GM23248 (cell line): ENCODE results near the gene DPH3. TPM values are rescaled to one million over a fixed set of nuclear protein-coding genes. Genes with fewer than 3 reads are reported as not detected.
"Not testable (repeated sequence)": the region's sequence is repeated elsewhere in the genome, so short reads cannot be mapped to it uniquely, and the experiment has no call there.

Experiments
- DNase-seq: peaks from one replicate; pipeline ENCODE4 v3.0.0-alpha.2; 2015
- H2AFZ ChIP-seq: fragments of 200-600 bp; sonication (generic); 2 replicates; pipeline ENCODE4 v1.6.1; 2016; ENCODE audit warnings: antibody characterized with exemption
- H3F3A ChIP-seq: fragments of 200-600 bp; sonication (generic); 2 replicates; pipeline ENCODE4 v1.6.1; 2016; ENCODE audit warnings: mild to moderate bottlenecking, antibody characterized with exemption, mixed run types; ENCODE audit not compliant: insufficient read depth
- H3K27ac ChIP-seq: fragments of 200-600 bp; sonication (generic); 2 replicates; pipeline ENCODE4 v1.5.1; 2016; ENCODE audit warnings: mild to moderate bottlenecking
- H3K27me3 ChIP-seq: fragments of 200-600 bp; sonication (generic); replicated peaks from 2 replicates; pipeline ENCODE4 v1.6.1; 2016; ENCODE audit warnings: mild to moderate bottlenecking; ENCODE audit not compliant: insufficient read depth
- H3K36me3 ChIP-seq: fragments of 200-600 bp; sonication (generic); 2 replicates; pipeline ENCODE4 v1.6.1; 2016; ENCODE audit warnings: low read depth, mild to moderate bottlenecking
- H3K4me1 ChIP-seq: fragments of 200-600 bp; sonication (generic); 2 replicates; pipeline ENCODE4 v1.6.1; 2016; ENCODE audit warnings: mild to moderate bottlenecking; ENCODE audit not compliant: insufficient read depth
- H3K4me2 ChIP-seq: fragments of 200-600 bp; sonication (generic); one replicate; pipeline ENCODE4 v1.6.1; 2016; ENCODE audit warnings: mild to moderate bottlenecking; ENCODE audit not compliant: unreplicated experiment
- H3K4me3 ChIP-seq: fragments of 200-600 bp; sonication (generic); 2 replicates; pipeline ENCODE4 v1.5.1; 2016; ENCODE audit warnings: mild to moderate bottlenecking
- H3K79me2 ChIP-seq: fragments of 200-600 bp; sonication (generic); 2 replicates; pipeline ENCODE4 v1.6.1; 2016; ENCODE audit warnings: mild to moderate bottlenecking; ENCODE audit not compliant: insufficient read depth
- H3K9ac ChIP-seq: fragments of 200-600 bp; sonication (generic); 2 replicates; pipeline ENCODE4 v1.6.1; 2016; ENCODE audit warnings: mild to moderate bottlenecking
- H3K9me2 ChIP-seq: fragments of 200-600 bp; sonication (generic); 2 replicates; pipeline ENCODE4 v1.6.1; 2016; ENCODE audit warnings: mixed run types, mild to moderate bottlenecking, moderate library complexity; ENCODE audit not compliant: insufficient read depth
- H3K9me3 ChIP-seq: fragments of 200-600 bp; sonication (generic); one replicate; pipeline ENCODE4 v1.6.1; 2017; ENCODE audit warnings: low read depth
- H4K20me1 ChIP-seq: fragments of 200-600 bp; sonication (generic); 2 replicates; pipeline ENCODE4 v1.6.0; 2016; ENCODE audit not compliant: insufficient read depth
- EZH2 ChIP-seq: fragments of 200-600 bp; sonication (generic); IDR thresholded peaks from 2 replicates; pipeline ENCODE4 v1.6.1; 2018; ENCODE audit warnings: antibody characterized with exemption, mild to moderate bottlenecking; ENCODE audit not compliant: insufficient read depth, poor library complexity, severe bottlenecking
- EZH2phosphoT487 ChIP-seq: fragments of 200-600 bp; sonication (generic); IDR thresholded peaks from 2 replicates; pipeline ENCODE4 v1.6.1; 2018; ENCODE audit warnings: antibody characterized with exemption, moderate library complexity, mild to moderate bottlenecking, low read depth; ENCODE audit not compliant: insufficient read depth
- WGBS, 2 experiments: methylation state at CpG; one replicate each; pipeline ENCODE4 v1.1.6; 2015 to 2017; ENCODE audit warnings: low lambda C conversion rate in 2 of 2, low coverage in 1 of 2; ENCODE audit errors: missing lambda C conversion rate in 2 of 2; 5-methylcytosine and 5-hydroxymethylcytosine counted together
- in situ Hi-C: fragments of 300-500 bp; cut with MboI; formaldehyde crosslinking; loops from 2 replicates; pipeline ENCODE4 v1.15.0; 2020
- polyA plus RNA-seq: library from polyadenylated mRNA; unstranded; fragments of >200 nt; fragmentation: Nextera tagmentation; extraction: Ambion mirVana; gene quantifications from 2 replicates; pipeline ENCODE4 v1.2.1, GENCODE V29; 2016
- total RNA-seq: library from RNA; depleted of rRNA; stranded (reverse); fragments of >200 nt; shearing (Covaris generic); gene quantifications from 2 replicates; pipeline ENCODE4 v1.2.3, GENCODE V29; 2014; rRNA removed

DPH3 gene
- total RNA-seq (27.1 and 27.3 TPM in 2 replicates), polyA plus RNA-seq (46.1 and 51.3 TPM in 2 replicates)

DNA sequence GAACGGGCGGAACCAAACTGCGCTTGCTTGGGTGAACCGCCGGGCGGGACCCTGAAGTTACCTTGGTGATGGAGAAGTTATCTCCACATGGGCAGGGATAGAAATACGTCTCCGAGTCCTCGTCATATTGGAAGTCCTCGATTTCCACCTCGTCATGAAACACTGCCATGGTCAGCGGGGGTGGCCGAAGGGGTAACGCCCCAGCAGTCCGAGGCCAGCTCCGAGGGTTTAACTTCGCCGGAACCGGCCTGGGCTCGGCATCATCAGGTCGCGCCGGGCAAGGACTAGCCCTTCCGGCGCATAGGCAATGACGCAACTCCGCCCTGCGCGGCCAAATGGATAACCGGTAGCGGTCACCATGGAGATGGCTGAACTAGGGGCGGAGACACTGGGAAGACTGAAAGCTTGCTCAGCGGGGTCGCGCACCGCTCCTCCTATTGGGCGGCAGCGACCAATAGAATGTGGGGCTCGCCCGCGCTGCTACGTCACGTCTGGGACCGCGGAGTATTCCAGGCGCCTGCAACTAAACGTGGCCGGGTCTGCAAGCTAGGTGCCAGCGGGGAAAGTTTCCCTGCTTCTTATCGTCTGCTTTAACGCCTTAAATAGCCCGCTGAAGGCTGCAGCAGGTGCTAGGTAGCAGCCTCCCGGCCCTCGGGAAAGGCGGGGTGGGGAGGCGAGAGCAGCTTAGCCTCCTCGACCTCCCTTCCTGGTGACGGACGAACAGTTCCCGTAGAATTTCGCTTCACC lies at the start of gene DPH3, which contains the start of gene OXNAD1:
DPH3 (minus strand) TSS at position 236 of the 747 bp plus-strand sequence; CDS start at position 169, 67 bp downstream.
OXNAD1 (plus strand) TSS at position 505 of the 747 bp plus-strand sequence. CDS start 5,741 bp downstream, outside the sequence.
- peaks cover 34% of the 10 kb centered on the region for H3K4me1 ChIP-seq
- peak within 1 kb of the TSS; percentile 93 for H3K4me2 ChIP-seq
- H3F3A ChIP-seq, result no peaks in the 10 kb centered on the region
- H3K4me3 ChIP-seq, result peak within 1 kb of the TSS; percentile 89
- peak within 1 kb of the TSS; percentile 94 for H3K27ac ChIP-seq
- peak; percentile 100 for DNase-seq
- H3K9me2 ChIP-seq, result no peaks in the 10 kb centered on the region
- no peaks in the 10 kb centered on the region for H4K20me1 ChIP-seq
- H3K27me3 ChIP-seq, result no peaks in the 10 kb centered on the region
- no peaks in the 10 kb centered on the region for H3K9me3 ChIP-seq
- 1% methylated on average over 60 to 61 of the region's 61 CpGs for WGBS, 2 experiments
- peaks cover 7% of the 10 kb centered on the region; the same call in 1 of the 2 replicates for H3K36me3 ChIP-seq
- peaks cover 76% of the 10 kb centered on the region for H3K79me2 ChIP-seq
- TF ChIP-seq EZH2phosphoT487 (no peak), EZH2 (no peak)
- peak within 1 kb of the TSS; percentile 88 for H2AFZ ChIP-seq
- H3K9ac ChIP-seq, result peak within 1 kb of the TSS; percentile 99
- in situ Hi-C loops, result no loop called here

DNA sequence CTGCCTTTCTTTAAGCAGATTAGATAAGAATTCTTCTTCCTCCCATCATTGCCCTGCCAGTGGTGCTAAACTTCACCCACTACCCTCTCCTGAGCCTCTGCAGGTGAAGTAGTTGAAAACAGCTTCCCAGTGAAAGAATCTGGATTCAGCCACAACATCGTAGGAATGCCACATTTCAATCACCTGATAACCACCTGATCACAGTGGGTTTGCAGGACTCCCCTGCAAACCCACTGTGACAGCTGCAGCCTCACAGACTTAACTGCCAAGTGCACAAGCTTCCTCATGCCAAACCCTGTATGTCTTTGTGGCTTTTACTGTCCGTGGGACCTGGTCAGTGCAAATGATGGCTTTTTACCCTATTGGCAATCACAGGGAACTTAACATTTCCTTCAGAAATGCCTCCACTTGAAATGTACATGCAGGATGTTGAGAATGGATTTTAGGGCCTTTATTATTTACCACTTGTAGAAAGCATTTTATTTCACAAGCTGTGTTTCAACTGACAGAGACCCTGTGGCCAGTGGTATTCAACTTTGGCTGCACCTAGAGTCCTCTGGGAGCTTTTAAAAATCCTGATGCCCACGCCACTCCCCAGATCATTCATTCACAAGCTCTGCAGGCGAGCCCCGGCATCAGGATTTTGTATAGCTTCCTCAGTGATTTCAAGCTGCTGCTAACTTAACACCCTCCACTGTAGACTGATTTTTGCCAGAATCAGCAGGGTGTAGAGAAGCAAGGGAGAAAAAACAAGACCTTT lies 49.3 kb upstream of the DPH3 start:
- Histone ChIP-seq H3K9me2 (no peaks in the 10 kb centered on the region), H3K4me2 (no peak overlapping the region), H3K79me2 (no peaks in the 10 kb centered on the region), H3K36me3 (peaks cover 19% of the 10 kb centered on the region; the same call in 1 of the 2 replicates), H2AFZ (no peak overlapping the region), H4K20me1 (no peaks in the 10 kb centered on the region), H3K27me3 (no peaks in the 10 kb centered on the region), H3F3A (peaks cover 30% of the 10 kb centered on the region), H3K4me1 (peaks cover 18% of the 10 kb centered on the region), H3K4me3 (no peak overlapping the region), H3K9ac (no peak overlapping the region), H3K9me3 (no peaks in the 10 kb centered on the region), H3K27ac (no peak overlapping the region)
- in situ Hi-C loops, result no loop called here
- TF ChIP-seq EZH2, result no peak
- TF ChIP-seq EZH2phosphoT487, result no peak
- no peak for DNase-seq
- WGBS, 2 experiments, result 95 to 97% methylated on average over 5 of the region's 5 CpGs

GRCh38 chr3:16311960-16312451 lies 47.3 kb upstream of the DPH3 start:
- no peak overlapping the region for H3K4me3 ChIP-seq
- H3K27me3 ChIP-seq, result no peaks in the 10 kb centered on the region
- H3K27ac ChIP-seq, result peak overlapping the region; percentile 68
- peak; percentile 89 for DNase-seq
- WGBS, 2 experiments, result 26 to 31% methylated on average over 6 of the region's 6 CpGs
- peaks cover 13% of the 10 kb centered on the region; the same call in 1 of the 2 replicates for H3K36me3 ChIP-seq
- H3K4me2 ChIP-seq, result peak overlapping the region; percentile 32
- no peaks in the 10 kb centered on the region for H3K79me2 ChIP-seq
- peak overlapping the region; percentile 22; the same call in 1 of the 2 replicates for H3K9ac ChIP-seq
- H3K9me3 ChIP-seq, result no peaks in the 10 kb centered on the region
- H3K4me1 ChIP-seq, result peaks cover 18% of the 10 kb centered on the region
- TF ChIP-seq EZH2, result no peak
- TF ChIP-seq EZH2phosphoT487, result no peak
- H3K9me2 ChIP-seq, result no peaks in the 10 kb centered on the region
- H3F3A ChIP-seq, result peaks cover 30% of the 10 kb centered on the region
- in situ Hi-C loops, result no loop called here
- H4K20me1 ChIP-seq, result no peaks in the 10 kb centered on the region
- H2AFZ ChIP-seq, result no peak overlapping the region

- H3K27ac ChIP-seq, H3K9ac ChIP-seq, H3K79me2 ChIP-seq, H3K4me3 ChIP-seq, DNase-seq, H3K27me3 ChIP-seq, H3K9me2 ChIP-seq, H2AFZ ChIP-seq, H4K20me1 ChIP-seq, in situ Hi-C loops, H3K4me2 ChIP-seq, H3K9me3 ChIP-seq: not testable (repeated sequence)
- Histone ChIP-seq H3K36me3 (peaks cover 12% of the 10 kb centered on the region; the same call in 1 of the 2 replicates), H3F3A (peaks cover 30% of the 10 kb centered on the region), H3K4me1 (peaks cover 18% of the 10 kb centered on the region)
- WGBS, 2 experiments, result 99% methylated on average over 7 of the region's 7 CpGs
These were observed 45.7 kb upstream of the DPH3 start for GRCh38 chr3:16310486-16310885.
